ENCODE results near the gene ZNF888.
"Not testable (repeated sequence)": the region's sequence is repeated elsewhere in the genome, so short reads cannot be mapped to it uniquely, and the experiment has no call there.

ZNF888 gene

GRCh38 chr19:52856540-52857377 is 66.5 kb downstream of the ZNF888 start:
- H3K56ac ChIP-seq (ENCODE audit: low read length): peak overlapping the region; percentile 80
- not testable (repeated sequence) for H2BK15ac ChIP-seq (replicated peaks; ENCODE audit: low read depth); H4K5ac ChIP-seq (ENCODE audit: low read length); H3K4ac ChIP-seq (ENCODE audit: low read depth, low read length); H4K8ac ChIP-seq (ENCODE audit: low read depth, low read length); H2AK5ac ChIP-seq (ENCODE audit: low read length); DNase-seq; H3K23ac ChIP-seq (ENCODE audit: low read length); H3K36me3 ChIP-seq (ENCODE audit: control insufficient read depth, insufficient read depth, low read length); H2BK120ac ChIP-seq (ENCODE audit: low read depth, low read length); H2BK5ac ChIP-seq (ENCODE audit: low read length); H3K27me3 ChIP-seq (ENCODE audit: insufficient read depth, low read length, poor library complexity); H3K27ac ChIP-seq (ENCODE audit: low read depth, low read length); H3K79me2 ChIP-seq (ENCODE audit: control insufficient read depth, insufficient read depth, low read length); H3K79me1 ChIP-seq (ENCODE audit: low read length); H3K4me1 ChIP-seq (ENCODE audit: control insufficient read depth, low read depth, low read length)
- H3K9ac ChIP-seq (ENCODE audit: low read length): peak overlapping the region; percentile 79
- peak overlapping the region; percentile 72 for H3K4me3 ChIP-seq (ENCODE audit: low read length)
- WGBS (ENCODE audit: extremely low coverage, insufficient coverage, low lambda C conversion rate): no CpG with 5 or more reads among the region's 31 CpGs
- peak overlapping the region; percentile 54 for H3K4me2 ChIP-seq (ENCODE audit: low read length)
- H3K18ac ChIP-seq (ENCODE audit: low read length): peak overlapping the region; percentile 79

Small RNAs within 50 kb of the gene (small RNA-seq; reads per million reads assigned to genes)
- 0.90 reads per million for gene ZNF320 (ENCODE audit: insufficient read depth)

Measured in mesendoderm (in vitro differentiated cells).